Measurements from ENCODE around the gene INS.
"Not testable (repeated sequence)": the region's sequence is repeated elsewhere in the genome, so short reads cannot be mapped to it uniquely, and the experiment has no call there.

INS gene

DNA sequence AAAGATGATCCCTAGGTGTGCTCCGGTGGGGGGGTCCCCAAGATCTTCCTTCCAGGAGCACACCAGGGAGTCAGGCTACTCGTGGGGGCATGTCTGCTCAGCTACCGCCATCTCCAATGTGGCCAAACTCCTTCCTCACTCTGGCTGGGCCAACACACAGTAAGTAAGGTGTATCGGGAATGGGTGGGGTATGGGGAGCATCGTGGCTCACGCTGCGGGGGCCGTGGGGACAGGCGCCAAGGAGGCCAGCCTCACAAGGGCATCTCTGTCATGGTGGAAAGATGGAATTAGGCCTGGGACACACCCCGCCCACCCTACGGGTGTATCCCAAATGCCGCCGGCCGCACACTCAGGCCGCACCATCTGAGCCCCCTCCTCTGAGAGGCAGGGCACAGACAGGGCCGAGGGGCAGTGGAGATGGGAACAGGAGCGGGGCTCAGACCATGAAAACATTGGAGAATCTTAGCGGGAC, 30.1 kb downstream of the INS start:
- DNase-seq, result no peak

DNA sequence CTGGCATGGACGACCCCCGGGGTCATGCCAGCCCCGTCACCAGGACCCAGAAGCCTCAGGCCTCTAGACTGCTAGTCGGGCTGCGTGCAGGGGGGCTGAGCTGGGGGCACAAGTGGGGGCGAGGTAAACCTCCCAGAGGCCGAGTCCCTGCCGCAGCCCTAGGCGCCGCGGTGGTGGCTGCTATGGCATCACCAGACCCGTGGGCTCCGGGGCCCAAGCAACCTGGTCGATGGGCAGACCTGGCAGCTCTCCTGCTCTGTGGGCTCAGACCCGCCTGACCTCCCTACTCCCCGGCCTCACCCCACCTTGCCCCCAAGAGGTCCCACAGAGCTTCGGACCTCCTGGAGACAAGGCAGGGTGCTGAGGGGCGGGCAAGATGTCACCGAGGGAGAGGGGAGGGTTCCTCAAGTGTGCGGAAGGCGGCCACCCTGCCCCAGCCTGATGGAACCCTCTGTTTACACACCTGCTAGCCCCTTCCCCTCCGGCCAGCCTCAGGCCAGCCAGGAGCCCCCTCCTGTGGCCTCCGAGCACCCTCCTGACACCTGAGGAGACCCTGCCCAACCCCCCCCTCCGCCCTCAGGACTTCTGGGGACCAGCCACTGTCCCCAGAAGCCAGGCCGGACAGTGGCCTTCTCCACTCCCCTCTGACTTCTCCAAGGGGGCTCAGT, 31.2 kb downstream of the INS start:
- no peak for DNase-seq

DNA sequence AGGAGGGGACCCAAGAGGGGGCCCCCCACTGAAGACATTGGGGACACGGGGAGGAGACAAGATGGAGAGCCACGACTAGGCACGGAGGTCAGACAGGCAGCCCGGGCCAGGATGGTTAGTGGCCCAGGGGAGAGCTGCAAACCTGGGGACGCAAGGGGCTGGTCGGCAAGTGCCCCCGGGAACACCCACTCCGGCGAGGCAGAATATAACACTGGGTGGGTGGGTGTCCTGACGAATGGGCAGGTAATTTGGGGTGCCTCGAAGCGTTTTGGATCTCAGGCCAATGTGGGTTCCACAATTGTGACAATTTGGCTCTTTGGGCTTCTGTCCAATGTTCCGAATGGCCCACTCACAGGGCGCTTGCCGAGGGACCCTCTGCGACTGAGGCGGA, 31.7 kb downstream of the INS start:
- DNase-seq, result no peak

DNA sequence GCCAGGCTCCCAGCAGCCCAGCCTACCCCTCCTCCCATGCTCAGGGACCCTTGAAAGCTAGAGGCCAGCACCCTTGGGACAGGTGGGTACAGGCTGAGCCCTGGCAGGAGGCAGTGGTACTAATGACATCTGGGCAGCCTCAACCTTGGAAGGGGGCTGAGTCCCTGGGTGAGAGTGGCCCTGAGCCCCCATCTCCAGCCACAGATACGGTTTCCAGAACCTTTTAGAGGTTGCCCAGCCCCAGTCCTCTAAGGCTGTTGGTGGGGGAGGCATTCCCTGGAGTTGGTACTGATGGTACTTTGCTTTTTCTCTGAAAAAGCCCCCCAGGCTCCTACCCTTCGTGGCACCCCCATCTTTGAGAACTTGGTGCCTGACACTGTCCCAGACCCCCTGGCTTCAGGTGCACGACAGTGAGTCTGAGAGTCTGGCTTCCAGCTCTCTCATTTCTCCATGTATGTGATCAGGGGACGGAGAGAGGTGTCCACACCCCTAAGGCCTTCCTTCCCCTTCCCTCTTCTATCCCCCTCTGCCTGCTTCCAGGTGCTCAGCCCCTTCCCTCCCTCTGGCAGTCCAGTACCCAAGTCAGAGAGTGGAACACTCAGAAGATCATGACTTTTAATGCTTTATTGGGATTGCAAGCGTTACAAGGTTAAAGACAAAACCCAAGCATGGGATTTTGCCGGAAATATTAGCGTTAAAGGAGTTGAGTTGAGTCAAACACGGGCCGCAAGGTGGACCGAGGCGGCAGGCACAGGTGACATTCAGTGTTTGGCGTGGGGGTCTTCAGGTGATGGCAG, 32.3 kb downstream of the INS start:
- DNase-seq, result no peak

DNA sequence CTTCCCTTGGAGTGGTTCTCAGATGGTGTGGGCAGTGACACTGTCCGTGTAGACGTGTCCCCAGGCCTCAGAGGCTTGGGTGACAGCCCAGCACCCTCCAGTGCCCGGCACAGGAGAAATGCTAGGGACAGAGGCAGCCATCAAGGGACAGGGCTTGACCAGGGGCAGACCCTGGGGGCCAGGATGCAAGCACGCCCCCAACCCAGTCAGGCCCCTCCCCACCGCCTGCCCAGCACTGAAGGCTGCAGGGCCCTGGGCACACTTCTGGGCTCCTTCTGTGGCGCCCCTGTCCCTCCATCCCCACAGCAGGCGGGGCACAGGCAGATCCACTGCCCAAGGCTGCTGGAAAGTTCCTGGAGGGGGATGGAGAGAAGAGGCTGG, 32.9 kb downstream of the INS start:
- DNase-seq, result no peak

DNA sequence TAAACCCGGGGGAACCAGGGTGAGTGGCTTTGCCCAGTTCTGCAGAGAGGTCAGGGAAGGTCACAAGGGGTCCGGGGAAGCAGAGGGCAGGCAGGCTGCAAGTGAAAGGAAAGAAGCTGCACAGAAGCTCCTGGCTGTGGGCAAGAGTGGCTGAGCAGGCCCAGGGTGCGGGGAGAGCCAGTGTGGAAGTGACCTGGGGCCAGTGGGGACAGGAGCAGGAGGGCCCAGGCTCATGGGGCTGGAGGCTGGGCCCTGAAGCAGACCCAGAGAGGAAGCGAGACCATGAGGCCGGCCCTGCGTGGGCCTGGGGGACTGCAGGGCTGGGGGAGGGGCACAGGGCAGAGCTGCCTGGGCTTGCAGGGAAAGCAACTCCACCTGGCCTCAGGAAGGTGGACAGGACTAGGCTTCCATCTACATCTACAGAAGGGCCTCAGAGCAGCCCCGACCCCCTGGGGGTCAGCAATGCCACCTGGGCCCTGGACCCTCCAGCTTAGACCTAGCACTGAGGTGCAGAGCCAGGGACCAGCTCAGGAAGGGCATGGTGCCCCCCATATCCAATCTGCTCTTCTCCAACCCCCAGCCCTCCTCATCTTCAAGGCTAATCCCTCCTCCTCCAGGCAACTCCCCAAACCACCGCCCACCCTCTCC, 33.4 kb downstream of the INS start:
- DNase-seq, result no peak

DNA sequence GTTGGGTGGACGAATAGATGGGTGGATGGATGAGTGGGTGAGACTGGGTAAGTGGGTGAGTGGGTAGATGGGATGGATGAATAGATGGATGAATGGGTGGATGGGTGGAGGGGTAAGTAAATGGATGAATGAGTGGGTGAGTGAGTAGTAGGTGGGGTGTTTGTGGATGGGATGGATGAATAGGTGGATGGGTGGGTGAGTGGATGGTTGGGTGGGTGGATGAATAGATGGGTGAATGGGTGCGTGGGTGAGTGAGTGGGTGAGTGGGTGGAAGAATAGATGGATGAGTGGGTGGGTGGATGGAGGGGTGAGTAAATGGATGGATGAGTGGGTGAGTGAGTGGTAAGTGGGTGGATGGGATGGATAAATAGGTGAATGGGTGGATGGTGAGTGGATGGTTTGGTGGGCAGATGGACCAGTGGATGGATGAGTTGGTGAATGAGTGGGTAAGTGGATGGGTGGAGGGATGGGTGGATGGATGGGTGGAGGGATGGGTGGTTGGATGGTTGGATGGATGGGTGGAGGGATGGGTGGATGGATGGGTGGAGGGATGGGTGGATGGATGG, 34.4 kb downstream of the INS start:
- no peak for DNase-seq

DNA sequence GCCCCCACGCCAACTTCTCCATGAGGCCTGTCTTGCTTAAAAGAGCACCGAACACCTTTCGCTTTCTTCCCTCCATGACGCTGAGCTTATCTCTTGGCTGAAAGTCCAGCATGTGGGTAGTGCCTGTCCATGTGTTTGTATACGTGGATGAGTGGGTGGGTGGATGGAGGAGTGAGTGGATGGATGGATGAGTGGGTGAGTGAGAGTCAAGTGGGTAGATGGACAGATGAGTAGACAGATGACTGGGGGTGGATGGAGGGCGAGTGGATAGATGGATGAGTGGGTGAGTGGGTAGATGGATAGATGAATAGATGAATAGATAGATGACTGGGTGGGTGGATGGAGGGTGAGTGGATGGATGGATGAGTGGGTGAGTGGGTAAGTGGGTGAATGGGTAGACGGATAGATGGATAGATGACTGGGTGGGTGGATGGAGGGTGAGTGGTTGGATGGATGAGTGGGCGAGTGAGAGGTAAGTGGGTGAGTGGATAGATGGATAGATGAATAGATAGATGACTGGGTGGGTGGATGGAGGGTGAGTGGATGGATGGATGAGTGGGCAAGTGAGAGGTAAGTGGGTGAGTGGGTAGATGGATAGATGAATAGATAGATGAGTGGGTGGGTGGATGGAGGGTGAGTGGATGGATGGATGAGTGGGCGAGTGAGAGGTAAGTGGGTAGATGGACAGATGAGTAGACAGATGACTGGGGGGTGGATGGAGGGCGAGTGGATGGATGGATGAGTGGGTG, 36.1 kb downstream of the INS start:
- not testable (repeated sequence) for DNase-seq

DNA sequence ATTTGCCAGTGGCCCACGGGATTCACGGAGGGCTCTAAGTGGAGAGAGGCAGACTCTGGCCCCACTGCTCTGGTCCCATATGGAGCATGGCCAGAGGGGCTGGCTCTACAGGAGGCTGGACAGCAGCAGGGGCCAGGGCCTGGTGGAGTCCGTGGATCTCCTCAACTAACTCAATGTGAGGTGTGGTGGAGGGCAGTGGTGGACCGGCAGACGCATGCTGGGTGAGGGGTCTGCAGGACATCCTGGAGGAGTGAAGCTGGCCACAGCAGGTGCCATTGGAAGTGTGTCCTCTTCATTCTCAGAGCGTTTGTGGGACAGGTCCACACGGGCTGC, 37.4 kb downstream of the INS start:
- DNase-seq, result no peak

DNA sequence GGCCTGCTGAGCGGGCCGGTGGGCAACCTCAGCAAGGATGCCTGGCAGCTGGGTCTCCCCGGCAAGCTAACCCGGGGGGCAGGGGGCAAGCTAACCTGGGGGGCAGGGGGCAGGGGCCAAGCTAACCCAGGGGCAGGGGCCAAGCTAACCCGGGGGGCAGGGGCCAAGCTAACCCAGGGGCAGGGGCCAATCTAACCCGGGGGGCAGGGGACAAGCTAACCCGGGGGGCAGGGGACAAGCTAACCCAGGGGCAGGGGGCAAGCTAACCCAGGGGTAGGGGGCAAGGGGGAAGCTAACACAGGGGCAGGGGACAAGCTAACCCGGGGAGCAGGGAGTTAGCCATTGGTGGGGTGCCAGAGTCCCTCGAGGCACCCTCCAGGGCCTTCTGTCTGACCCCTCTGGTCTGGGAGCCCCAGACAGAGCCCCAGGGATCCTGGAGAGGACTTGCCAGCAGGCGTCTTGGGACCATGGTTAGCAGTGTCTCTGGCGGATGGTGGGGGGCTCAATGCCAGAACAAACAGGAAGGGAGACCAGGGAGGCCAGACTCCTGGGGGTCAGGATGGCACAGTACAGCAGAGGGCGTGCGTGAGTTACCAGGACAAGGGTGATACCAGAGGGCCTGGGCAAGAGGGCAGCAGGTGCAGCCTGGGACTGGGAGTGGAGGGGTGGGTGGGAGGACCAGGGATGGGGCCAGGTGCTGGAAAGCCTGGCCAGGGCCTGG, 37.9 kb downstream of the INS start:
- no peak for DNase-seq

DNA sequence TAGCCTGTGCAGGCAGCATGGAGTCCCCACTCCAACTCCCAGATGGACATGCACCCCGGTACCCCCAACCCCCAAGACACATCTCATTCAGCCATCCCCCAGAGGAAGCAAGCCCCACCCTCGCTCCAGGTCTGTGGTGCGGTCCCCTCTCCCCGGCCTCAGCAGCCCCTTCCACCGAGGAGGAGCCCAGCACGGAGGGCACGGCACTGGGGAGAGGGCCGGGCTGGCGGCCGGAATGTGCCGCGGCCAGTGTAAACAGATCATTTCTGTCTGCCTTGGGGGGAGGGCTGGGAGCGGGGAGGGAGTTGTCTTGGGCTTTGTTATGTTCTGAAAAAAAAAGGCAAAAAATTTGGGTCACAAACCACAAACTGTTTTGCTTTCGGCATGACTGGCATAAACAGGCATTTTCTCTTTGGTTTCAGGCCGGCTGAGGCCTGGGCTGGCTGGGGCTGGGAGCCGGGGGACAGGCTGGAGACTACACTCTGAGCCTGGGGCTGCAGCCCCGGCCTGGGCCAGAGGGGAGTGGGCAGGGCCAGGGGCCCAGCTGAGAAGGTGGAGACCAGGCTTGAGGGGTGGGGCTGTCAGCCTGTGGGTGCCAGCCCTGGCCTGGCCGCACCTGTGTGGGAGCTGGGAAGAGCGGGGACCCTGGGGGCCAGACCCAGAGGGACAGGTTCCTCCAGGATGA, 38.6 kb downstream of the INS start:
- DNase-seq, result no peak

DNA sequence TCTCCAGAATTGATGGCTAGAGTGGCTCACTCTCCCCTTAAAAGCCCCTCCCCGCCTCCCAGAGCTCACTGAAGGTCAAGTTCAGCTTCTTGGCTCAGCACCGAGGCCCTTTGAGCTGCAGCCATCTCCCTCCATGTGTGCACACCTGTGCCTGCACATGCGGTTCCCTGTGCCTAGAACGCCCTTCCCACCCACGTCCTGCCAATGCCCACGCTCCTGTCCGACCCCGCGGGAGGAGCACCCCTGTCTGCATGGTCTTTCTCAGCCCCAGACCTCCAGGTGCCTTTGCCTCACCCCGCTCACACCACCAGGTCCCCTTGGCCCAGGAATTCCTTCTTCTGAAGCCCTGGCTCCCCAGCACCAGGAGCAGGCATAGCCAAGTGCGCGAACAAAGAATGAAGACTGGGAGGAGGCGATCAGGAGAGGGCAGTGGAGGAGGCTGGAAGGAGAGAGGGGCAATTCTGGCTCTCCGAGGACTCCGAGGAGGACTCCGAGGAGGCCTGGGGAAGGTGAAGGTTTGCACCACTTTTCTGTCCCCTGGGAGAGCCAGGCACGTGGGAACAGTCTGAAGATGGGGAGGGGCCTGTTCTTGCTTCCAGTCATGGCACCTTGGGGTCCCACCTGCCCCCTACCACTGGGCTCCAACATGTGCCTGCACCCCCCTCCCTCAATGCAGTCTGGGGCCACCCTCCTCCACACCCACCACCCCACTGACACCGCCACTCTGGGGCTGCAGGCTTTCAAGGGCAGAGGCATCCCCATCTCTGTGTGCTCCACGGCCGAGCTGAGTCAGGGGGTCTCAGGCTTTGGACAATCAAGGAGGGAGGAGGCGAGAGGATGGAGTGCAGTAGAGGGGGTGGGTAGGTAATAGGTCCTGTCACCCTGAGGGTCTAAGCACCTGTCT, 39.5 kb downstream of the INS start:
- no peak for DNase-seq

DNA sequence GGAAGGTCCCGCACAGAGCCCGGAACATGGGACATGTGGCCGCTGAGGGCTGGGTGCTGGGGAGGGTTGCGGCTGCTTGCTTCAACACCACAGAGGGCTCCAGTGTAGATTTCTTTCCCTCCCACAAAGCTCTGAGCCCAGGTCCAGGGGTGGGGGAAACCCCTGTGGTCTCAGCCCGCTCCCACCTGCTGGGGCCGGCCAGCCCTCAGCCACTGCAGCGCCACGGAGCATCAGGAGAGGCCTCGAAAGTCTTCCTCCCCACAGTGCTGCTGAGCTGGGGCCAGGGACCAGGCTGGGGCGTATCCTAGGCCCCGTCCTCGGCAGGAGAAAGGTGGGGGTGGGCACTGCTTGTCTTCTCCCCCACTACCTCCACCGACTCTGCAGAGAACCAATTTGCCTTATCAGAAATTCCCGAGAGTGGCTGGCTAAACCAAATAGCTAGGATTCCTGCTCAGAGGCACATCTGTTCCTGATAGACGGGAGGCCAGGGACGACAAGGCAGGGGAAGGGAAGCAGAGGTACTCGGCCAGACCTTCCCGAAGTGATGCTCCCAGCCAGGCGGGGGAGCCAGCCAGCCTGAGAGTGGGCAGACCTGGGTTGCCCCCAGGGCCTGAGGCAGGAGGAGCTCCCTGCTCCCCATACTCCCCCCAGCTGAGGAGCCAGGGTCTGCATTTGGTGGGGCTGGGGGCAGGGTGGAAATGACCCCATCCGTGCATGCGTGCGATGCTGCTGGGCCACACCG, 40.5 kb downstream of the INS start:
- DNase-seq, result no peak

DNA sequence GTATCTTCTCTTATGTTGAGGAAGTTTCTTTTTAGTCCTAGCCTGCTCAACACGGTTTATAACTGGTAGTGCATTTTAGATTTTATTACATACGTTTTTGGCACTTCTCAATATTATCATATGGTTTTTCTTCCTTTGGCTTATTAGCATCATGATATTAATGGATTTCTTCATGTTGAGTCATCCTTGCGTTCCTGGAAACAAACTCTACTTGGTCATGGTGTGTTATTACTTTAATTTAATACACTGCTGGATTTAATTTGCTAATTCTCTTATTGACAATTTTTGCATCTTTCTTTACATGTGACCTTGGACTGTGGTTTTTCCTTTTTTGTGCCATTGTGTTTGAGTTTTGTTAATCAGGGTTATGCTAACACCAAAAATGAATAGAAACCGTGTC, 42.3 kb downstream of the INS start:
- no peak for DNase-seq

DNA sequence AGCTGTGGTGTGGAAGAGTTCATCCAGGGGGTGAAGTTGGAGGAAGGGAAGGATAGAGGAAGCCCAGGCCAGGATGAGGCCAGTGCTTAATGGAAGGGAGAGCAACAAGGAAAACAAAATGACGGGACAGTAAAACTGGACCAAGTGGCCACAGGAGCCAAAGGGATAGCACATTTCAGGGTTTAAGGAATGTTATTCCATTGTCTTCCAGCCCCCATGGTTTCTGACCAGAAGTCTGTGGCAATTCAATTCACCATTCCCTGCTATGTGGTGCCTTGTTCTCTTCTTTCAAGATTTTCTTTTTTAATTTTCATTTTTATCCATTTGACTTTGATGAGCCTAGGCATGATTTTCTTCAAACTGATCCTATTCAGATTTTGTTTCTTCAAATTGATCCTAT, 44.3 kb downstream of the INS start:
- DNase-seq, result no peak

DNA sequence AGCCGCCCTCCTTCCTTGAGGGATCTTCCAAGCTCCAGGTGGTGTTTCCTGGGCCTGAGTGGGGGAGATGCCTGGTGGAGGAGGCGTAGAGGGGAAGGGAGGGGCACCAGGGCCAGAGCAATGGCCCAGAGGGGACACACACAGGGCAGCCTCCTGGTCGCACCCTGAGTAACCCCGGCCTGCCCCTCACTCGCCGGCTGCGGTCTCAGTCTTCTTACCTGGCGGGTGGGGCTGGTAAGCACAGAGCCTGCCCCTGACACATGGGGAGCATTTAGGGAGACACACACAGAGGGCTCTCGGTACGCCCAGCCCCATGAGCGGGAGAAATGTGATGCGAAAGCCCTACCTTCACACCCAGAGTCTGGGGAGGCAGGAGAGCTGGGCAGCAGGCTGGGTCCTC, 45.7 kb downstream of the INS start:
- no peak for DNase-seq

DNA sequence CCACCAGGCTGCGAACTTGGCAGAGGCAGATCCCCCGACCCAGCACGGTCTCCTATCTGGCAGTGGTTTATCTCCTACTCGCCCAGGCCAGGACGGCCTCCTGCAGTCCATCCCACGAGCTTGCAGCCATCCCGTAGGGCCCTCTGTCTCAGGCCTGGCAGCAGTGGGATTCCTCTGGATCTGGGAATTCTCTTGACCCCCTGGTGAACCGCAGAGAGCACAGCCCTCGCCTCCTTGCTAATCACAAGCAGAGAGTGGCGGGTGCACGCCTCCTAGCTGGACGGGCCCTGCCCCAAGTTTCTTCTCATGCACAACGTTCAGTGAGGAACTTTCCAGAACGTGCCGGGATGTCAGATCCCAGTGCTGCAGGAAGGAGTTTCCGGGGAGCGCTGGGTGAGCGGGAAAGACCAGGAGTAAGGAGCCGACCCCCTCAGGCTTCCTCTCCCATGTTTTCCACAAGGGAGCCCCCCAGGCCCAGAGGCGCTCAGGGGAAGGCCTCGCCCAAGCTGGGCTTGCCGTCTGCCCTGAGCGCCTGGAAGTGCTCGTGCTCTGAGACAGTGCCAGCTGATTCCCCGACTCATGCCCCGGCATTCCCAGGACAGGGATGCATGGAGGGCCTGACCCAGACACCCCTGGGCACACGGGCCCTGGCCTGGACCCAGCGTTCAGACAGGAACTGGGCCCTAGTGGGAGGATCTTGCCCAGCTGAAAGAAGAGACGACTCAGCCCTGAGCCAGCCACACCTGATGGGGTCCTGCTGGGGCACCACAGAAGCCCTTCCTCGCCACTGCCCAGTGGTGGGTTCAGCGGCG, 46.4 kb downstream of the INS start:
- DNase-seq, result no peak

DNA sequence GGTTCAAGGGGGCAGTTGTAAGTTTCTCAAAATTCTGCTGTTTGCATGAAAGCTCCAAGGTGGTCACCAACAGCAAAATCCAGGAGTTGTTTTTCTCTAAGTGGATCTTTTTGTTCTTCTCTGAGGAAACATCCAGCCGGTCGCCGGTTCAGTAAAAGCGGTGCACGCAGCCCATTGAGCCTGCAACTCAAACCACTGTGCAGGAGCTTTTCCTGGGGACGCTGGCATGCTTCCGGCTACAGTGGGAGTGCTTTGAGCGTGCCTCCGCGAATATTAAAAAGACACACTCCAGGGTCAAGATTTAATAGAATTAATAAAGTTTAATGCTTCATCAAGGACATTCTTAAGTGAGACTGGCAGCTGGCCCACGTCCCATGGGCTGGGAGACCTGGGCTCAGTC, 47.2 kb downstream of the INS start:
- DNase-seq, result no peak

DNA sequence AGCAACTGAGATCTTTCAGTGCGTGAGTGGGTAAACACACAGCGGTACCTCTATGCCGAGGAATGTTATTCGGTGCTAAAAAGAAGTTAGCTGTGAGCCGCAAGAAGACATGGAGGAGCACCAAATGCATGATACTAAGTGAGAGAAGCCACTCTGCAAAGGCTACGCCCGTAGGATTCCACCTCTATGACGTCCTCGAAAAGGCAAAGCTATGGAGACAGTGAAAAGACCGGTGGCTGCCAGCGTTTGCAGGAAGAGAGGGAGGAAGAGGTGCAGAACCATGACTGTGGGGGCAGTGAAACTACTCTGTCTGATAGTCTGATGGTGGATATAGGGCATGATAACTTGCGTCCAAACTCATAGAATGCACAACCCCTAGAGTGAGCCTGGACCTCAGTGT, 50.5 kb downstream of the INS start:
- no peak for DNase-seq
